WTC11 (cell line): Measurements from ENCODE around the gene MYLK.

ENCODE experiments used
- NFE2L1 ChIP-seq: sonication (generic); formaldehyde crosslinking; IDR thresholded peaks from 2 replicates; pipeline ENCODE4 v1.8.1; 2023; ENCODE audit warnings: missing genetic modification reagents
- TF ChIP-seq, protein P1 (sequence below): sonication (generic); formaldehyde crosslinking; IDR thresholded peaks from 2 replicates; pipeline ENCODE4 v1.8.0; 2023; ENCODE audit warnings: missing genetic modification reagents, mild to moderate bottlenecking, borderline replicate concordance

DNA sequence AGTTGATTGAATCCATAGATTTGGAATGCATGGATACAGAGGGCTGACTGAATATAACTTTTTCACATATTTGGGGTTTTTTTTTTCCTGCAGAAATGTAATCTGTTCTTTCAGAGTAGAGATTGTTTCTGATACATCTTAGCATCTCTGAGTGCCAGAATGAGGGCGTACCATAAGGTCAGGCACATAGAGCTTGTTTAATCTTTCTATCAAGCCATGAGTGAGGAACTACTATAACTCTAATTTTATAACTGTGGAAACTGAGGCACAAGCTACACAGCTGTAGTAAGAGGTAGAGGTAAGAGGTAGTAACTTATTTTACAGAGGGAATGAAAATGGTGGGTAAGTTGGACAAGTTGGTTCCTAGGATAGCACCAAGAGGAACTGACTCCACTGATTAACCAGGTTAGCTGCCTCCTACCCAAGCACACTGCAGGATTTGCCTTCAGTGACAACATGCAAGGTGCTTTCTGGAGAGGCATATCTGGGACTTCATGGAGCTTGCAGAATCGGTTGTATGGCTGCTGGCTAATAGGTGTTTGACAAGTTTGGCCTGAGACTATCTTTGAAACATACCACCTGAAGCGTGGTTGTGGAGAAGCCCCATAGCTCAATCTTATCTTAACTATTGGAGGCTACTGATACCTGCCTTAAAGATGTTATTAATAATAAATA lies 275.7 kb downstream of the MYLK start:
- TF ChIP-seq, protein P1, sequence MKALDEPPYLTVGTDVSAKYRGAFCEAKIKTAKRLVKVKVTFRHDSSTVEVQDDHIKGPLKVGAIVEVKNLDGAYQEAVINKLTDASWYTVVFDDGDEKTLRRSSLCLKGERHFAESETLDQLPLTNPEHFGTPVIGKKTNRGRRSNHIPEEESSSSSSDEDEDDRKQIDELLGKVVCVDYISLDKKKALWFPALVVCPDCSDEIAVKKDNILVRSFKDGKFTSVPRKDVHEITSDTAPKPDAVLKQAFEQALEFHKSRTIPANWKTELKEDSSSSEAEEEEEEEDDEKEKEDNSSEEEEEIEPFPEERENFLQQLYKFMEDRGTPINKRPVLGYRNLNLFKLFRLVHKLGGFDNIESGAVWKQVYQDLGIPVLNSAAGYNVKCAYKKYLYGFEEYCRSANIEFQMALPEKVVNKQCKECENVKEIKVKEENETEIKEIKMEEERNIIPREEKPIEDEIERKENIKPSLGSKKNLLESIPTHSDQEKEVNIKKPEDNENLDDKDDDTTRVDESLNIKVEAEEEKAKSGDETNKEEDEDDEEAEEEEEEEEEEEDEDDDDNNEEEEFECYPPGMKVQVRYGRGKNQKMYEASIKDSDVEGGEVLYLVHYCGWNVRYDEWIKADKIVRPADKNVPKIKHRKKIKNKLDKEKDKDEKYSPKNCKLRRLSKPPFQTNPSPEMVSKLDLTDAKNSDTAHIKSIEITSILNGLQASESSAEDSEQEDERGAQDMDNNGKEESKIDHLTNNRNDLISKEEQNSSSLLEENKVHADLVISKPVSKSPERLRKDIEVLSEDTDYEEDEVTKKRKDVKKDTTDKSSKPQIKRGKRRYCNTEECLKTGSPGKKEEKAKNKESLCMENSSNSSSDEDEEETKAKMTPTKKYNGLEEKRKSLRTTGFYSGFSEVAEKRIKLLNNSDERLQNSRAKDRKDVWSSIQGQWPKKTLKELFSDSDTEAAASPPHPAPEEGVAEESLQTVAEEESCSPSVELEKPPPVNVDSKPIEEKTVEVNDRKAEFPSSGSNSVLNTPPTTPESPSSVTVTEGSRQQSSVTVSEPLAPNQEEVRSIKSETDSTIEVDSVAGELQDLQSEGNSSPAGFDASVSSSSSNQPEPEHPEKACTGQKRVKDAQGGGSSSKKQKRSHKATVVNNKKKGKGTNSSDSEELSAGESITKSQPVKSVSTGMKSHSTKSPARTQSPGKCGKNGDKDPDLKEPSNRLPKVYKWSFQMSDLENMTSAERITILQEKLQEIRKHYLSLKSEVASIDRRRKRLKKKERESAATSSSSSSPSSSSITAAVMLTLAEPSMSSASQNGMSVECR = no peak
- TF ChIP-seq NFE2L1 (CRISPR knock-in tag) = no peak
